Fibroblast of the aortic adventitia (primary cell): Measurements from ENCODE around the gene MEIS3. TPM values are rescaled to one million over a fixed set of nuclear protein-coding genes. Genes with fewer than 3 reads are reported as not detected.
A peak's percentile ranks its signal among the peaks of the same experiment; 100 is the strongest.

Source experiments
- DNase-seq: peaks from one replicate; pipeline ENCODE4 v3.0.0-alpha.2; 2010; ENCODE audit warnings: low read depth
- H3K4me3 ChIP-seq: 2 replicates; pipeline ENCODE4 v1.5.1; 2011; ENCODE audit warnings: low read depth, mild to moderate bottlenecking, control low read depth, low read length, moderate library complexity
- CTCF ChIP-seq: IDR thresholded peaks from 2 replicates; pipeline ENCODE4 v1.5.1; 2011; ENCODE audit warnings: mild to moderate bottlenecking, low read length, control low read depth, inconsistent platforms; ENCODE audit not compliant: insufficient read depth
- total RNA-seq: library from RNA; depleted of rRNA; stranded (reverse); fragments of >200 nt; gene quantifications from 2 replicates; pipeline ENCODE4 v1.2.3, GENCODE V29; 2012; ENCODE audit warnings: low replicate concordance

MEIS3 gene
- total RNA-seq, 1 donor: 14.5 TPM

- DNase-seq: no peak
- H3K4me3 ChIP-seq: no peak overlapping the region
- no peak for TF ChIP-seq CTCF
Measured at GRCh38 chr19:47429140-47429793, 9.9 kb upstream of the MEIS3 start.

GRCh38 chr19:47428177-47428894 lies 9.0 kb upstream of the MEIS3 start:
- H3K4me3 ChIP-seq: peak overlapping the region; percentile 46
- TF ChIP-seq CTCF: no peak
- DNase-seq: peak; percentile 97

- H3K4me3 ChIP-seq: peak overlapping the region; percentile 38
- DNase-seq: peak; percentile 47
- peak; percentile 95 for TF ChIP-seq CTCF
Measured at GRCh38 chr19:47427241-47428176, 8.2 kb upstream of the MEIS3 start.

GRCh38 chr19:47423203-47423882 lies 4.0 kb upstream of the MEIS3 start:
- no peak overlapping the region for H3K4me3 ChIP-seq
- DNase-seq: no peak
- TF ChIP-seq CTCF: no peak

GRCh38 chr19:47422417-47423163 lies 3.3 kb upstream of the MEIS3 start:
- DNase-seq: no peak
- TF ChIP-seq CTCF: no peak
- H3K4me3 ChIP-seq: no peak overlapping the region
